Neural cell (in vitro differentiated cells): ENCODE measurements around the gene HK1.

Experiments used
- EP300 ChIP-seq: fragments of 450-650 bp; conservative IDR thresholded peaks from 2 replicates; pipeline ENCODE4 v1.6.1; 2014; ENCODE audit warnings: antibody characterized with exemption, mild to moderate bottlenecking, moderate library complexity; ENCODE audit not compliant: poor library complexity, severe bottlenecking
- EZH2 ChIP-seq: fragments of 200-600, 300-800 bp; shearing (Covaris generic), sonication (generic); IDR thresholded peaks from 2 replicates; pipeline ENCODE4 v1.6.1; 2014; ENCODE audit warnings: antibody characterized with exemption, low read length, borderline replicate concordance, mild to moderate bottlenecking; ENCODE audit not compliant: insufficient read depth, poor library complexity, severe bottlenecking
- TAF1 ChIP-seq: IDR thresholded peaks from 2 replicates; pipeline ENCODE4 v1.6.1; 2012; ENCODE audit warnings: low read depth
- TF ChIP-seq, protein P1 (sequence below): fragments of 450-650 bp; IDR thresholded peaks from 2 replicates; pipeline ENCODE4 v1.5.1; 2014; ENCODE audit warnings: antibody characterized with exemption, mild to moderate bottlenecking, moderate library complexity; ENCODE audit not compliant: poor library complexity, severe bottlenecking
- TF ChIP-seq, protein P2 (sequence below): IDR thresholded peaks from 2 replicates; pipeline ENCODE4 v1.6.1; 2012; ENCODE audit warnings: borderline replicate concordance

DNA sequence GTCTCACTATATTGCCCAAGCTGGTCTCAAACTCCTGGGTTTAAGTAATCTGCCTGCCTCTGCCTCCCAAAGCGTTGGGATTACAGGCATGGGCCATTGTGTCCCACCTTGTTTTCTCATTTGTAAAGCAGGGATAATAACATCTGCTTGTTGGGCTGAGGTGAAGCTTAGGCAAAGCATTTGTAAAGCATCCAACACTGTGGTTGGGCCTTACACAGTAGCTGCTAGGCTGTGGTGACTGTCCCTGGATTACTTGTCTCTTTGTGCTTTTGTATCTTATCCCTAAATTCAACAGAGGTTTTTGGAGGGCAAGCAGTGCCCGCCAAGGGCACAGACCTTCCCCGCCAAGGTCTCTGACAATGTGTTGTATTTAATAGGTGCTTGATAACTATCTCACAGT lies 43.8 kb upstream of the HK1 start:
- TF ChIP-seq EZH2: no peak
- TF ChIP-seq, protein P1, sequence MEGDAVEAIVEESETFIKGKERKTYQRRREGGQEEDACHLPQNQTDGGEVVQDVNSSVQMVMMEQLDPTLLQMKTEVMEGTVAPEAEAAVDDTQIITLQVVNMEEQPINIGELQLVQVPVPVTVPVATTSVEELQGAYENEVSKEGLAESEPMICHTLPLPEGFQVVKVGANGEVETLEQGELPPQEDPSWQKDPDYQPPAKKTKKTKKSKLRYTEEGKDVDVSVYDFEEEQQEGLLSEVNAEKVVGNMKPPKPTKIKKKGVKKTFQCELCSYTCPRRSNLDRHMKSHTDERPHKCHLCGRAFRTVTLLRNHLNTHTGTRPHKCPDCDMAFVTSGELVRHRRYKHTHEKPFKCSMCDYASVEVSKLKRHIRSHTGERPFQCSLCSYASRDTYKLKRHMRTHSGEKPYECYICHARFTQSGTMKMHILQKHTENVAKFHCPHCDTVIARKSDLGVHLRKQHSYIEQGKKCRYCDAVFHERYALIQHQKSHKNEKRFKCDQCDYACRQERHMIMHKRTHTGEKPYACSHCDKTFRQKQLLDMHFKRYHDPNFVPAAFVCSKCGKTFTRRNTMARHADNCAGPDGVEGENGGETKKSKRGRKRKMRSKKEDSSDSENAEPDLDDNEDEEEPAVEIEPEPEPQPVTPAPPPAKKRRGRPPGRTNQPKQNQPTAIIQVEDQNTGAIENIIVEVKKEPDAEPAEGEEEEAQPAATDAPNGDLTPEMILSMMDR: no peak
- no peak for TF ChIP-seq EP300
- TF ChIP-seq TAF1: no peak
- TF ChIP-seq, protein P2, sequence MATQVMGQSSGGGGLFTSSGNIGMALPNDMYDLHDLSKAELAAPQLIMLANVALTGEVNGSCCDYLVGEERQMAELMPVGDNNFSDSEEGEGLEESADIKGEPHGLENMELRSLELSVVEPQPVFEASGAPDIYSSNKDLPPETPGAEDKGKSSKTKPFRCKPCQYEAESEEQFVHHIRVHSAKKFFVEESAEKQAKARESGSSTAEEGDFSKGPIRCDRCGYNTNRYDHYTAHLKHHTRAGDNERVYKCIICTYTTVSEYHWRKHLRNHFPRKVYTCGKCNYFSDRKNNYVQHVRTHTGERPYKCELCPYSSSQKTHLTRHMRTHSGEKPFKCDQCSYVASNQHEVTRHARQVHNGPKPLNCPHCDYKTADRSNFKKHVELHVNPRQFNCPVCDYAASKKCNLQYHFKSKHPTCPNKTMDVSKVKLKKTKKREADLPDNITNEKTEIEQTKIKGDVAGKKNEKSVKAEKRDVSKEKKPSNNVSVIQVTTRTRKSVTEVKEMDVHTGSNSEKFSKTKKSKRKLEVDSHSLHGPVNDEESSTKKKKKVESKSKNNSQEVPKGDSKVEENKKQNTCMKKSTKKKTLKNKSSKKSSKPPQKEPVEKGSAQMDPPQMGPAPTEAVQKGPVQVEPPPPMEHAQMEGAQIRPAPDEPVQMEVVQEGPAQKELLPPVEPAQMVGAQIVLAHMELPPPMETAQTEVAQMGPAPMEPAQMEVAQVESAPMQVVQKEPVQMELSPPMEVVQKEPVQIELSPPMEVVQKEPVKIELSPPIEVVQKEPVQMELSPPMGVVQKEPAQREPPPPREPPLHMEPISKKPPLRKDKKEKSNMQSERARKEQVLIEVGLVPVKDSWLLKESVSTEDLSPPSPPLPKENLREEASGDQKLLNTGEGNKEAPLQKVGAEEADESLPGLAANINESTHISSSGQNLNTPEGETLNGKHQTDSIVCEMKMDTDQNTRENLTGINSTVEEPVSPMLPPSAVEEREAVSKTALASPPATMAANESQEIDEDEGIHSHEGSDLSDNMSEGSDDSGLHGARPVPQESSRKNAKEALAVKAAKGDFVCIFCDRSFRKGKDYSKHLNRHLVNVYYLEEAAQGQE: no peak
